ELR (cell line): ENCODE data around the gene RAB10.
"Not testable (repeated sequence)": the region's sequence is repeated elsewhere in the genome, so short reads cannot be mapped to it uniquely, and the experiment has no call there.

Experiments used
- DNase-seq: peaks from one replicate; pipeline ENCODE4 v3.0.0-alpha.2; 2015; ENCODE audit warnings: low read depth

Gene RAB10

GRCh38 chr2:26016012-26016705, 17.7 kb upstream of the RAB10 start:
- no peak for DNase-seq

DNA sequence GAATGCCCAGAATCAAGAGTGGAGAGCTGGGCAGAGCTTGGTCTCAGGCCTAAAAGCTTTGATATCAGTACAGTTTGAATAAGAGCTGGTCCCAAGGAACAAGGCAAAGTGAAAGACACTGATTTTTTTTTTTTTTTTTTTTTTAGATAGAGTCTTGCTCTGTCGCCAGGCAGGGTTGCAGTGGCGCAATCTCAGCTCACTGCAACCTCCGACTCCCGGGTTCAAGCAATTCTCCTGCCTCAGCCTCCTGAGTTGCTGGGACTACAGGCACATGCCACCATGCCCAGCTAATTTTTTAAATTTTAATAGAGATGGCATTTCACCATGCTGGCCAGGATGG, 17.2 kb upstream of the RAB10 start:
- DNase-seq, result not testable (repeated sequence)

GRCh38 chr2:26017464-26018183, 16.3 kb upstream of the RAB10 start:
- peak; percentile 22 for DNase-seq

- peak; percentile 86 for DNase-seq
Measured at GRCh38 chr2:26018184-26019055, 15.5 kb upstream of the RAB10 start.

- DNase-seq, result no peak
Measured at GRCh38 chr2:26020231-26020640, 13.6 kb upstream of the RAB10 start.

GRCh38 chr2:26024260-26024659, 9.6 kb upstream of the RAB10 start:
- DNase-seq, result no peak

GRCh38 chr2:26025509-26025908, 8.4 kb upstream of the RAB10 start:
- no peak for DNase-seq

GRCh38 chr2:26028083-26028482, 5.8 kb upstream of the RAB10 start:
- DNase-seq, result not testable (repeated sequence)

- DNase-seq, result peak; percentile 68
Measured at GRCh38 chr2:26032586-26033269, 1.2 kb upstream of the RAB10 start.

DNA sequence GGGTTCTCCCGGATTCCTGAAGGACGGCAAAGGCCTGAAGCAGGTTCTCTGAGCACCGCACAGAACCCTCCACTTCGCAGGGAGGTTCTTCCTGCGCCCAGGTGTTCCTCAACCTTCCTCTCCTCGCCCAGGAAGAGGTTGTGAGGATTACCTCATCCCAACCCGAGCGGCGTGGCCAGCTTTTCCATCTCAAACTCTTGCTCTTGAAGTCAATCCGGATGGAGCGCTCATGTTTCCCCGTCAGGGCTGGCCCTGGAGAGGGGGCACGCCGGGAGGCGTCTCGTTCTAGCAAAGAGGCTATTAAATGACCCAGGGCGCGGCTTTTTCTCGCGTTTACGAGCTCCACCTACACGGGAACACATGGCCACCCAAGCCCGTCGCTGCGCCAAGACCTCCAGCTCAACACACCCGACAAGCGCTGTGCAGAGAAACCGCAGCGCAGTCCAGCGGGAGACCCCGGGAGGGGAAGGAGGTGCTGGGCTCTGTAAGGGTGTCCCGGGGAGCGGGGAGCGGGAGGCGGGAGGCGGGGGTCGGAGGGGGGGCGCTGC, 540 bp upstream of the RAB10 start:
- DNase-seq, result peak; percentile 83

- peak; percentile 39 for DNase-seq
Measured at GRCh38 chr2:26034637-26034992, 731 bp downstream of the RAB10 start.

- peak; percentile 40 for DNase-seq
Measured at GRCh38 chr2:26035090-26035743, 1.3 kb downstream of the RAB10 start.

GRCh38 chr2:26039603-26040323, 5.9 kb downstream of the RAB10 start:
- no peak for DNase-seq

- no peak for DNase-seq
Measured at GRCh38 chr2:26043109-26043508, 9.2 kb downstream of the RAB10 start.

DNA sequence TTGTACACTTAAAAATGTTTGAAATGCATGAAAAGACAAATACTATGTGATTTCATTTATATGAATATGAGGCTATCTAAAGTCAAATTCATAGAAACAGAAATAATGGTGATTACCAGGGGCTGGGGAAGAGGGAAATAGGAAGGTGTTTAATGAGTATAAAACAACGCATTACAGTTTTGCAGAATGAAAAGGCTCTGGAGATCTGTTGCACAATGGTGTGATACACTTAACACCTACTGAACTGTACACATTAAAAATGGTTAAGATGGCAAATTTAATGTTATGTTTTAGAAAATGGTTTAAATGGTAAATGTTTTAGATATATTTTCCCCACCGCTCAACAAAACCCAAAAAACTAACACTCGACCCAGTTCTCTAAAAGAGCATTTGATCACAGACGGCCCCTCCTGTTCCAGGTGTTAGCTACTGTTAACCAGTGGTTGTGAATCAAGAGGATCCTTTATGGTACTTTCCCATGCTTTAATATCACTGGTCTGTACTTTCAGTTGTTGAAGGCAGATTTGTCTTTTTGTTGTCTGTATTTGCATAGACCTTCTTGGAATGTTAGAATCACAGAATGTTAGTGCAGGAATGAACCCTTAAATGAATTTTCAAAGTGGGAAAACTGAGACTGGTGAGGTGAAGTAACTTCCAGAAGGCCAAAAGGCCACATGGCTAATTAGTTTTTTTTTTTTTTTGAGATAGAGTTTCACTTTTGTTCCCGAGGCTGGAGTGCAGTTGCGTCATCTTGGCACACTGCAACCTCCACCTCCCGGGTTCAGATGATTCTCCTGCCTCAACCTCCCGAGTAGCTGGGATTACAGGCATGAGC, 10.2 kb downstream of the RAB10 start:
- no peak for DNase-seq

DNA sequence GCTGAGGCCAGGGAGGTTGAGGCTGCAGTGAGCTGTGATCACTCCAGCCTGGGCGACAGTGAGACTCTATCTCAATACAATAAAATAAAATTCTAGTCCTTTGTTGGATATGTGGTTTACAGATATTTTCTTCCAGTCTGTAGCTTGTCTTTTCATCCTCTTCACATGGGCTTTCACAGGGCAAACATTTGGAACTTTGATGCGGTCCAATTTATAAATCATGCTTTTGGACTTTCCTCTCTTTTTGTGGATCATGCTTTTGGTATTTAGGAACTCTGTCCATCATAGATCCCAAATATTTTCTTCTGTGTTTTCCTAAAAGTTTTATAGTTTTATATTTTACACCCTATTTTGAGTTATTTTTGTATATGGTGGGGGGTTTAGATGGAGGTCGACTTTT, 14.9 kb downstream of the RAB10 start:
- DNase-seq, result no peak

- no peak for DNase-seq
Measured at GRCh38 chr2:26049641-26050040, 15.8 kb downstream of the RAB10 start.

- no peak for DNase-seq
Measured at GRCh38 chr2:26052740-26053139, 18.9 kb downstream of the RAB10 start.

DNA sequence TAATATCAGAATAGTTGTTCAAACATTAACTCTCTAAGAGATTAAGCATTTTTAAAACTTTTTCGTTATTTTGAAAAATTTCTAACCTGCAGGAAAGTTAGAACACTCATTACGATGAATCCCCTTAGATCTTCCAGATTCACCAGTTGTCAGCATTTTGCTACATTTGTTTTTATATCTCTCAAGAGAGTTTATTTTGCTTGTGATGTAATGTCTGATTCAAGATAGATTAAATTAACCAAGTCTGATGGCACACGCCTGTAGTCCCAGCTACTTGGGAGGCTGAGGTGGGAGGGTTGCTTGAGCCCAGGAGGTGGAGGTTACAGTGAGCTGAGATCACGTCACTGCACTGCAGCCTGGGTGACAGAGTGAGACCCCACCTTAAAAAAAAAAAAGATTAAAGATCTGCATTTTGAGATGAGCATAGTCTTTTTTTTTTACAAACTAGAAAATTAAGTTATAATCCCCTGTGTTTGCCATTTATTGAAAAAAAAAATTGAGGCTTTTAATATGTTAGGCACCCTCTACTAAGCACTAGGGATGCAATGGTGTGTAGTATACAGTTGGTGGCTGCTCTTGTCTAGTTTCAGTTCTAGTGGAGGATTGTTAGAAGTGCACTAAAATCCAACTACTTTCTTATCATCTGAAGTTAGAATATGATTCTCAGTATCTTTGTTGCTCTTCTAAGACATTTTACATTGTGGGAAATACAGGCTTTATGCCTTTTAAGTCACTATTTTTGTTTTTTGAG, 20.9 kb downstream of the RAB10 start:
- no peak for DNase-seq
